ENCODE results near the gene GPR39.

Gene GPR39

DNA sequence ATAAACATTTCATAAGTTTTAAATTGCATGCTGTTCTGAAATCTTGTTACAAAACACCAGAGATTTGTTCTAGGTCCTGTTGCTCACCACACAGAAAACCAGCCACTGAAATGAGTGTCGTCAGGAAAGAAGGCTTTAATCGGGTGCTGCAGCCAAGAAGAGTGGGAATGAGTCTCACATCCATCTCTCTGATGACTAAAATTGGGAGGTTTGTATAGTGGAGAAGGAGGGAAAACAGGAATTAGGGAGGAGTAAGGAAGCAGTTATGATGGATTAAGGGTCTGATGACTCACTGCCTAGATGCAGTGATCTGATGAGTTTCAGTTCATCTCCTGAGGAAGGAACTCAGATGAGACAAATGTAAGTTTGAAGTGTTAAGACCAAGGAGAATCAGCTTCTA lies 42.1 kb upstream of the GPR39 start:
- ATAC-seq = no peak
- no peak for TF ChIP-seq TCF4 (CRISPR knock-in tag; IDR thresholded peaks at IDR 0.05; ENCODE audit: borderline replicate concordance)
- no peak for TF ChIP-seq ZNF565 (CRISPR knock-in tag; conservative IDR thresholded peaks at IDR 0.05; ENCODE audit: low read depth)
- no peak for TF ChIP-seq GLIS3 (CRISPR knock-in tag; IDR thresholded peaks at IDR 0.05)

DNA sequence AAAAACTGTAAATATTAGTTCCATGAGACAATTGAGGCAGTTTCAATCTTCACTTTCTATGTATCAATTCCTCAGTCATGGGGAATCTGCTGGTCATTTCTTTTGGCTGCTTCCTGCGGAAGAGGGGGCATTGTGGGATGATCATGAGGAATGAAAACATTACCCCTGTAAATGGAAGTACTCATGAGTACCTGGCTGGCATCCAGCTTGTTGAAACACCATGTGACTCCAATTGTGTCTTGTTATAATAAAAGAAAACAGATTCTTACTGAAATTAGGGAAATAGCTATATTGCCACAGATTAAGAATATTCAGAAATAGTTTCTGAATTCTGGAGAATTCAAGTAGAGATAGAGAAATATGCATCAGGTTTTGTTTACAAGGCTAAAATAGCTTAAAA lies 41.6 kb upstream of the GPR39 start:
- no peak for TF ChIP-seq RARB (CRISPR knock-in tag; IDR thresholded peaks at IDR 0.05)
- no peak for TF ChIP-seq CSDC2 (CRISPR knock-in tag; IDR thresholded peaks at IDR 0.05)
- TF ChIP-seq, protein P1, sequence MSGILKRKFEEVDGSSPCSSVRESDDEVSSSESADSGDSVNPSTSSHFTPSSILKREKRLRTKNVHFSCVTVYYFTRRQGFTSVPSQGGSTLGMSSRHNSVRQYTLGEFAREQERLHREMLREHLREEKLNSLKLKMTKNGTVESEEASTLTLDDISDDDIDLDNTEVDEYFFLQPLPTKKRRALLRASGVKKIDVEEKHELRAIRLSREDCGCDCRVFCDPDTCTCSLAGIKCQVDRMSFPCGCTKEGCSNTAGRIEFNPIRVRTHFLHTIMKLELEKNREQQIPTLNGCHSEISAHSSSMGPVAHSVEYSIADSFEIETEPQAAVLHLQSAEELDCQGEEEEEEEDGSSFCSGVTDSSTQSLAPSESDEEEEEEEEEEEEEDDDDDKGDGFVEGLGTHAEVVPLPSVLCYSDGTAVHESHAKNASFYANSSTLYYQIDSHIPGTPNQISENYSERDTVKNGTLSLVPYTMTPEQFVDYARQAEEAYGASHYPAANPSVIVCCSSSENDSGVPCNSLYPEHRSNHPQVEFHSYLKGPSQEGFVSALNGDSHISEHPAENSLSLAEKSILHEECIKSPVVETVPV (CRISPR knock-in tag; IDR thresholded peaks at IDR 0.05) = no peak
- ATAC-seq = no peak

DNA sequence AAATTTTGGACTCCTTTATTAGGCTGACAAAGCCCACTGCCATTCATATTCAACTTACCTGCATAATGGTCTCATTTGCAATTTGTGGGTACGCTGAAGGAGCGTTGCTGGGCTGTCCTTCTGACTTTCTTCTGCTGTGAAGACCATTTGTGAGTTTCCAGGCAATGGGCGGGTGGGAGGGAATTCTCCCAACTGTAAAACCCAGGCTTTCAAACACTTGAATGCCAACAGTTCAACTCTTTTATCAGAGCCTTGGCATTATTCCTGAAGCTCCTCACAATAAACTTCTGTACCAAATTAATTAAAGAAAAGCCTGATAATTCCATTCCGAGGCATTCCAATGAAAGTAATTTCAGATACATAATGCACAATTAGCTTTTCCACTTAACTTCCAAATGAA lies 35.2 kb upstream of the GPR39 start:
- no peak for ATAC-seq
- TF ChIP-seq GLIS3 (CRISPR knock-in tag; IDR thresholded peaks at IDR 0.05) = no peak
- no peak for TF ChIP-seq TCF4 (CRISPR knock-in tag; IDR thresholded peaks at IDR 0.05; ENCODE audit: borderline replicate concordance)
- no peak for TF ChIP-seq RARB (CRISPR knock-in tag; IDR thresholded peaks at IDR 0.05)
- no peak for TF ChIP-seq ESRRG (CRISPR knock-in tag; IDR thresholded peaks at IDR 0.05)
- TF ChIP-seq ZFP3 (CRISPR knock-in tag; IDR thresholded peaks at IDR 0.05) = no peak
- TF ChIP-seq ZNF565 (CRISPR knock-in tag; conservative IDR thresholded peaks at IDR 0.05; ENCODE audit: low read depth) = no peak

DNA sequence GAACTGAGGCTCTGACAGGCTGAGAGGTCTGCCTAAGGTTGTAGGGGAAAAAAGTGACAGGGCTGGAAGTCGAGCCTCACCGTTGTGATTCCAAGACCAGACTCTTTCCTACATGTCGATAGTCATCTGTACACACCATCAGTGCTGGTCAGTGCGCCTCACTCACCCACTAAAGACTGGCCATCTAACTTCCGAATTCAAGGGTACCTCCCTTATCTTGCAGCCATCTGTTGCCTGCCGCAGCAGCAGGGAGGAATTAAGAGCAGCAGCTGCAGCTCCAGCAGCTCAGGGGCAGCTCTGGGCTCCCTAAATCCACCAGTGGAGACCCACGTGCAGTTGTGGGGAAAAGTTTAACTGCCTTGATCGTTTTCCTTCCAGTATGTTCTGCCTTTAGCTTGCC lies 32.6 kb upstream of the GPR39 start:
- no peak; the same call in 2 of the 3 replicates for ATAC-seq
- TF ChIP-seq ZNF565 (CRISPR knock-in tag; conservative IDR thresholded peaks at IDR 0.05; ENCODE audit: low read depth) (no peak), TOX (CRISPR knock-in tag; IDR thresholded peaks at IDR 0.05; ENCODE audit: borderline replicate concordance) (no peak), GLIS3 (CRISPR knock-in tag; IDR thresholded peaks at IDR 0.05) (no peak)

DNA sequence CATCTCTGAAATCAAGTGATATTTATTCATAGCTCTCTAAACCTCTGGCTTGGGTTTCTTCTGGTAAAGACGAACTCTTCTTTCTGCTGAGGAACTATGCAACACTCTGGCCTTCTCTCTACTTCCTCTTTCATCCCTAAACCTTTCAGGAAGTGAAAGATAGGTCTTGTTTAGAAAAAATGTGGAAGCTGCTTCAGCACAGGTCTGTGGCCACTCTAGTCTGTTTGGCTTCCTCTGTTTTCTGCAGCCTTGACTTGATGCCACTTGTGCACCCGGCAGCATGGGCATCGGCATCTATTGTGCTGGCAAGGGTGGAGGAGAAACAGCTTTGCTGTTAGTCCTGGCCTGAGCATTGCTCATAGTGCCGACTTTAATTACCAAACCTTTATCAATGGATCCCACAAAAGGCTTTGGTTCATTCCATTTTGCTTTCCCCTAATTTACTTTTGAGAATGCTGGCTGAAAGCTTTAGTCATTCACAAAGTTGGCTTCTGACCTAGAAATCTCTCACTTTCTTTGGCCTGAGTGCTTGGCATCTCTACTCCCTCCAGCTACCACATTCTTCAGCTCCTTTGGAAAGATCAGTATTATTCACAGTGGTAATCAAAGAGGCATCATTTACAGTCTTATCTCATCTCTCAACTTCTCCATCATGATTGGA lies 32.0 kb upstream of the GPR39 start:
- TF ChIP-seq, protein P2, sequence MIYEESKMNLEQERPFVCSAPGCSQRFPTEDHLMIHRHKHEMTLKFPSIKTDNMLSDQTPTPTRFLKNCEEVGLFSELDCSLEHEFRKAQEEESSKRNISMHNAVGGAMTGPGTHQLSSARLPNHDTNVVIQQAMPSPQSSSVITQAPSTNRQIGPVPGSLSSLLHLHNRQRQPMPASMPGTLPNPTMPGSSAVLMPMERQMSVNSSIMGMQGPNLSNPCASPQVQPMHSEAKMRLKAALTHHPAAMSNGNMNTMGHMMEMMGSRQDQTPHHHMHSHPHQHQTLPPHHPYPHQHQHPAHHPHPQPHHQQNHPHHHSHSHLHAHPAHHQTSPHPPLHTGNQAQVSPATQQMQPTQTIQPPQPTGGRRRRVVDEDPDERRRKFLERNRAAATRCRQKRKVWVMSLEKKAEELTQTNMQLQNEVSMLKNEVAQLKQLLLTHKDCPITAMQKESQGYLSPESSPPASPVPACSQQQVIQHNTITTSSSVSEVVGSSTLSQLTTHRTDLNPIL (CRISPR knock-in tag; IDR thresholded peaks at IDR 0.05; ENCODE audit: low read depth) = no peak
- TF ChIP-seq CSDC2 (CRISPR knock-in tag; IDR thresholded peaks at IDR 0.05) (no peak), ZNF565 (CRISPR knock-in tag; conservative IDR thresholded peaks at IDR 0.05; ENCODE audit: low read depth) (no peak), ZC3H10 (CRISPR knock-in tag; IDR thresholded peaks at IDR 0.05) (no peak), ZNF8 (CRISPR knock-in tag; IDR thresholded peaks at IDR 0.05) (no peak), ISL1 (CRISPR knock-in tag; IDR thresholded peaks at IDR 0.05) (no peak), OSR1 (CRISPR knock-in tag; IDR thresholded peaks at IDR 0.05) (no peak), BACH2 (CRISPR knock-in tag; IDR thresholded peaks at IDR 0.05; ENCODE audit: borderline replicate concordance) (no peak)
- ATAC-seq = no peak

DNA sequence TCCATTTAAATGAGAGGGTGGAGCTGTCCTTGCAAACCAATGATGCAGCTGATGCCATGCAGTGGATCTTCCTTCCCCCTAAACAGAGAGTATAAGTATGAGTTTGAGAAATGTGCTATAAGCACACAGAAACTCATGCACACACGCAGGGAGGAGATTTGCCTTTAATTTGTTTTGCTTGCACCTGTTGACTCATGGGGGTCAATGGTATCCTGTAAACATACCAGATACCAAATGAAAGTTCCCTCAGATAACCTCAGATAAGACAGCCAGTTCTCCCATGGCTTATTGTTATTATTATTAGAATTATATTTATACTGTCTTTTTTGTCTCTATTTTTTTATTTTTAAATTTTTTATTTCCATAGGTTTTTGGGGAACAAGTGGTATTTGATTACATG lies 29.5 kb upstream of the GPR39 start:
- no peak for ATAC-seq
- TF ChIP-seq ZNF565 (CRISPR knock-in tag; conservative IDR thresholded peaks at IDR 0.05; ENCODE audit: low read depth) (no peak), ARNTL (CRISPR knock-in tag; IDR thresholded peaks at IDR 0.05; ENCODE audit: borderline replicate concordance, low read depth) (no peak), GLIS3 (CRISPR knock-in tag; IDR thresholded peaks at IDR 0.05) (no peak), SNAI2 (CRISPR knock-in tag; IDR thresholded peaks at IDR 0.05) (no peak), TOX (CRISPR knock-in tag; IDR thresholded peaks at IDR 0.05; ENCODE audit: borderline replicate concordance) (no peak), ZFP30 (CRISPR knock-in tag; IDR thresholded peaks at IDR 0.05) (no peak), ZC3H10 (CRISPR knock-in tag; IDR thresholded peaks at IDR 0.05) (no peak), RARB (CRISPR knock-in tag; IDR thresholded peaks at IDR 0.05) (no peak), ESRRG (CRISPR knock-in tag; IDR thresholded peaks at IDR 0.05) (no peak), CSDC2 (CRISPR knock-in tag; IDR thresholded peaks at IDR 0.05) (no peak), ZFP3 (CRISPR knock-in tag; IDR thresholded peaks at IDR 0.05) (no peak), ZNF8 (CRISPR knock-in tag; IDR thresholded peaks at IDR 0.05) (no peak)
- TF ChIP-seq, protein P3, sequence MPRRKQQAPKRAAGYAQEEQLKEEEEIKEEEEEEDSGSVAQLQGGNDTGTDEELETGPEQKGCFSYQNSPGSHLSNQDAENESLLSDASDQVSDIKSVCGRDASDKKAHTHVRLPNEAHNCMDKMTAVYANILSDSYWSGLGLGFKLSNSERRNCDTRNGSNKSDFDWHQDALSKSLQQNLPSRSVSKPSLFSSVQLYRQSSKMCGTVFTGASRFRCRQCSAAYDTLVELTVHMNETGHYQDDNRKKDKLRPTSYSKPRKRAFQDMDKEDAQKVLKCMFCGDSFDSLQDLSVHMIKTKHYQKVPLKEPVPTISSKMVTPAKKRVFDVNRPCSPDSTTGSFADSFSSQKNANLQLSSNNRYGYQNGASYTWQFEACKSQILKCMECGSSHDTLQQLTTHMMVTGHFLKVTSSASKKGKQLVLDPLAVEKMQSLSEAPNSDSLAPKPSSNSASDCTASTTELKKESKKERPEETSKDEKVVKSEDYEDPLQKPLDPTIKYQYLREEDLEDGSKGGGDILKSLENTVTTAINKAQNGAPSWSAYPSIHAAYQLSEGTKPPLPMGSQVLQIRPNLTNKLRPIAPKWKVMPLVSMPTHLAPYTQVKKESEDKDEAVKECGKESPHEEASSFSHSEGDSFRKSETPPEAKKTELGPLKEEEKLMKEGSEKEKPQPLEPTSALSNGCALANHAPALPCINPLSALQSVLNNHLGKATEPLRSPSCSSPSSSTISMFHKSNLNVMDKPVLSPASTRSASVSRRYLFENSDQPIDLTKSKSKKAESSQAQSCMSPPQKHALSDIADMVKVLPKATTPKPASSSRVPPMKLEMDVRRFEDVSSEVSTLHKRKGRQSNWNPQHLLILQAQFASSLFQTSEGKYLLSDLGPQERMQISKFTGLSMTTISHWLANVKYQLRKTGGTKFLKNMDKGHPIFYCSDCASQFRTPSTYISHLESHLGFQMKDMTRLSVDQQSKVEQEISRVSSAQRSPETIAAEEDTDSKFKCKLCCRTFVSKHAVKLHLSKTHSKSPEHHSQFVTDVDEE (CRISPR knock-in tag; IDR thresholded peaks at IDR 0.05) = no peak
- TF ChIP-seq, protein P1 (CRISPR knock-in tag; IDR thresholded peaks at IDR 0.05) = no peak
- TF ChIP-seq, protein P4, sequence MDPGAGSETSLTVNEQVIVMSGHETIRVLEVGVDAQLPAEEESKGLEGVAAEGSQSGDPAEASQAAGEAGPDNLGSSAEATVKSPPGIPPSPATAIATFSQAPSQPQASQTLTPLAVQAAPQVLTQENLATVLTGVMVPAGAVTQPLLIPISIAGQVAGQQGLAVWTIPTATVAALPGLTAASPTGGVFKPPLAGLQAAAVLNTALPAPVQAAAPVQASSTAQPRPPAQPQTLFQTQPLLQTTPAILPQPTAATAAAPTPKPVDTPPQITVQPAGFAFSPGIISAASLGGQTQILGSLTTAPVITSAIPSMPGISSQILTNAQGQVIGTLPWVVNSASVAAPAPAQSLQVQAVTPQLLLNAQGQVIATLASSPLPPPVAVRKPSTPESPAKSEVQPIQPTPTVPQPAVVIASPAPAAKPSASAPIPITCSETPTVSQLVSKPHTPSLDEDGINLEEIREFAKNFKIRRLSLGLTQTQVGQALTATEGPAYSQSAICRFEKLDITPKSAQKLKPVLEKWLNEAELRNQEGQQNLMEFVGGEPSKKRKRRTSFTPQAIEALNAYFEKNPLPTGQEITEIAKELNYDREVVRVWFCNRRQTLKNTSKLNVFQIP (CRISPR knock-in tag; IDR thresholded peaks at IDR 0.05; ENCODE audit: borderline replicate concordance, low read depth) = no peak
- TF ChIP-seq, protein P5, sequence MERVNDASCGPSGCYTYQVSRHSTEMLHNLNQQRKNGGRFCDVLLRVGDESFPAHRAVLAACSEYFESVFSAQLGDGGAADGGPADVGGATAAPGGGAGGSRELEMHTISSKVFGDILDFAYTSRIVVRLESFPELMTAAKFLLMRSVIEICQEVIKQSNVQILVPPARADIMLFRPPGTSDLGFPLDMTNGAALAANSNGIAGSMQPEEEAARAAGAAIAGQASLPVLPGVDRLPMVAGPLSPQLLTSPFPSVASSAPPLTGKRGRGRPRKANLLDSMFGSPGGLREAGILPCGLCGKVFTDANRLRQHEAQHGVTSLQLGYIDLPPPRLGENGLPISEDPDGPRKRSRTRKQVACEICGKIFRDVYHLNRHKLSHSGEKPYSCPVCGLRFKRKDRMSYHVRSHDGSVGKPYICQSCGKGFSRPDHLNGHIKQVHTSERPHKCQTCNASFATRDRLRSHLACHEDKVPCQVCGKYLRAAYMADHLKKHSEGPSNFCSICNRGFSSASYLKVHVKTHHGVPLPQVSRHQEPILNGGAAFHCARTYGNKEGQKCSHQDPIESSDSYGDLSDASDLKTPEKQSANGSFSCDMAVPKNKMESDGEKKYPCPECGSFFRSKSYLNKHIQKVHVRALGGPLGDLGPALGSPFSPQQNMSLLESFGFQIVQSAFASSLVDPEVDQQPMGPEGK (CRISPR knock-in tag; IDR thresholded peaks at IDR 0.05; ENCODE audit: borderline replicate concordance) = no peak
